Chondrocyte (in vitro differentiated cells): ENCODE results near the gene ALPL. TPM values are rescaled to one million over a fixed set of nuclear protein-coding genes. Genes with fewer than 3 reads are reported as not detected.

Experiments
- DNase-seq: peaks from one replicate; pipeline ENCODE4 v3.0.0; 2021; ENCODE audit warnings: mixed read lengths, low spot score
- H3K27ac Mint-ChIP-seq: one replicate; pipeline ENCODE4 v1.8.0; 2021; ENCODE audit warnings: mild to moderate bottlenecking, moderate library complexity, mixed read lengths; ENCODE audit not compliant: unreplicated experiment
- H3K27me3 Mint-ChIP-seq: 2 replicates; pipeline ENCODE4 v1.8.0; 2021; ENCODE audit warnings: low read depth, mixed read lengths
- H3K36me3 Mint-ChIP-seq: 2 replicates; pipeline ENCODE4 v1.8.0; 2021; ENCODE audit warnings: low read depth, mixed read lengths
- H3K4me1 Mint-ChIP-seq: 2 replicates; pipeline ENCODE4 v1.8.0; 2021; ENCODE audit warnings: low read depth, mild to moderate bottlenecking, mixed read lengths
- H3K4me3 Mint-ChIP-seq: one replicate; pipeline ENCODE4 v1.8.0; 2021; ENCODE audit warnings: mild to moderate bottlenecking, moderate library complexity, mixed read lengths; ENCODE audit not compliant: unreplicated experiment
- H3K9me3 Mint-ChIP-seq: 2 replicates; pipeline ENCODE4 v1.8.0; 2021; ENCODE audit warnings: low read depth, mixed read lengths
- CTCF ChIP-seq: fragments of 200-600 bp; sonication (generic); IDR thresholded peaks from 2 replicates; pipeline ENCODE4 v1.5.0; 2021; ENCODE audit warnings: antibody characterized with exemption, mild to moderate bottlenecking, moderate library complexity
- total RNA-seq: library from RNA; stranded (reverse); gene quantifications from 3 replicates; pipeline ENCODE4 v1.2.1, GENCODE V29; 2021

The ALPL gene
- total RNA-seq, 1 donor from 2014 or later: 19.2 TPM

GRCh38 chr1:21521717-21522060 lies 12.5 kb downstream of the ALPL start:
- no peak for TF ChIP-seq CTCF
- Mint-ChIP-seq H3K9me3 (no peaks in the 10 kb centered on the region), H3K4me3 (no peak overlapping the region), H3K4me1 (peaks cover 5% of the 10 kb centered on the region), H3K27me3 (no peaks in the 10 kb centered on the region), H3K36me3 (no peaks in the 10 kb centered on the region), H3K27ac (no peak overlapping the region)
- no peak for DNase-seq

- DNase-seq: no peak
- H3K9me3 Mint-ChIP-seq: no peaks in the 10 kb centered on the region
- H3K4me1 Mint-ChIP-seq: peaks cover 5% of the 10 kb centered on the region
- no peaks in the 10 kb centered on the region for H3K27me3 Mint-ChIP-seq
- H3K4me3 Mint-ChIP-seq: no peak overlapping the region
- H3K27ac Mint-ChIP-seq: no peak overlapping the region
- TF ChIP-seq CTCF: no peak
- H3K36me3 Mint-ChIP-seq: no peaks in the 10 kb centered on the region
These were observed 13.4 kb downstream of the ALPL start for GRCh38 chr1:21522525-21523038.

- Mint-ChIP-seq H3K9me3 (no peaks in the 10 kb centered on the region), H3K27ac (no peak overlapping the region), H3K4me3 (no peak overlapping the region), H3K36me3 (no peaks in the 10 kb centered on the region), H3K27me3 (no peaks in the 10 kb centered on the region), H3K4me1 (peaks cover 5% of the 10 kb centered on the region)
- no peak for DNase-seq
- no peak for TF ChIP-seq CTCF
These were observed 14.1 kb downstream of the ALPL start for GRCh38 chr1:21523297-21523813.

GRCh38 chr1:21524220-21524619 lies 15.0 kb downstream of the ALPL start:
- Mint-ChIP-seq H3K27me3 (no peaks in the 10 kb centered on the region), H3K4me3 (no peak overlapping the region), H3K9me3 (no peaks in the 10 kb centered on the region), H3K4me1 (peaks cover 5% of the 10 kb centered on the region), H3K27ac (no peak overlapping the region), H3K36me3 (no peaks in the 10 kb centered on the region)
- no peak for DNase-seq
- TF ChIP-seq CTCF: no peak

- Mint-ChIP-seq H3K27me3 (no peaks in the 10 kb centered on the region), H3K9me3 (no peaks in the 10 kb centered on the region), H3K36me3 (no peaks in the 10 kb centered on the region), H3K4me3 (no peak overlapping the region), H3K27ac (no peak overlapping the region), H3K4me1 (peaks cover 5% of the 10 kb centered on the region)
- DNase-seq: no peak
- no peak for TF ChIP-seq CTCF
These were observed 15.6 kb downstream of the ALPL start for GRCh38 chr1:21524686-21525339.
